GM21360 (cell line): ENCODE results near the gene LGR6.
"Not testable (repeated sequence)": the region's sequence is repeated elsewhere in the genome, so short reads cannot be mapped to it uniquely, and the experiment has no call there.

Source experiments
- ATAC-seq: cut with Tn5 transposase; IDR thresholded peaks from one replicate; pipeline ENCODE4 v1.9.1; 2021; ENCODE audit warnings: mild to moderate bottlenecking, moderate library complexity; ENCODE audit not compliant: unreplicated experiment

LGR6 gene

GRCh38 chr1:202176949-202177927 is 16.4 kb upstream of the LGR6 start:
- no peak for ATAC-seq

DNA sequence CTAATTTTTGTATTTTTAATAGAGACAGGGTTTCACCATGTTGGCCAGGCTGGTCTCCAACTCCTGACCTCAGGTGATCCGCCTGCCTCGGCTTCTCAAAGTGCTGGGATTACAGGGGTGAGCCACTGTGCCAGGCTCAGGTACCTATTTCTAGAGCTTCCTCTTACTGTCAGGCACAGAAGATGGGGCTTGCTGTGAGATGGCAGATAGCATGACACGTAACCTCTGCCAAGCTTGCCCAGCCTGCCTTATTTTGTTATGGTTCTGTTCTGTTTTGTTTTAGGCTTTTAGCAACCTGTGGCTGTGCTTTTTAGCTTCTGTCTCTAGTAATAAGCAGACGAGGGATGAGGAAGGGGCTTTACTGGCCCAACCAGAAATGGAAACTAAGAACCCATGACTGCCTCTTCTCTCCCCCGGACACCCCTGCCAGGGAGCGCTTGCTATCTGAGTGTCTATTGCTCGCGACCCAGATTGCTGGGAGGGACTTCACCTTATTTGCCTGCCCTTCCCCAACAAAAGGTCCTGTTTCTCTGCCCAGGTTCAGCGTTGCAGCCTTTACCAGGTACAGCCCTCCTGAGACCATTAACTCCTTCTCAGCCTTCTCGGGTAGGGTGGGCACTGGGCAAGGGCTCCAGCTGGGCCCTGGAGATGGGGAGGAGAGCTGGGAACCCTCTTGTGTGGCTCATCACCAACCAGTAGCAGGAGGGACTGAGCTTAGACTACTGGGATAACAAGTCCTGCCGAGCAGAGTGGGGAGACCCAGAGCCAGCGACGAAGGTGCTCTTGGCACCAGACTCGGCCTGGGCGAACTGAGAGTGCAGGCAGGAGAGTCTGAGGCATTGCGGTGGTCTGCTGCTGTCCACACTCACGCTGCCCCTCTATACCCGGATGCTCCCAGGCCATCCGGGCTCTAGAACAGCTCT is 13.5 kb upstream of the LGR6 start:
- ATAC-seq = no peak

- ATAC-seq = not testable (repeated sequence)
These were observed 12.9 kb upstream of the LGR6 start for GRCh38 chr1:202180751-202181139.

GRCh38 chr1:202181586-202181985 is 12.0 kb upstream of the LGR6 start:
- no peak for ATAC-seq

DNA sequence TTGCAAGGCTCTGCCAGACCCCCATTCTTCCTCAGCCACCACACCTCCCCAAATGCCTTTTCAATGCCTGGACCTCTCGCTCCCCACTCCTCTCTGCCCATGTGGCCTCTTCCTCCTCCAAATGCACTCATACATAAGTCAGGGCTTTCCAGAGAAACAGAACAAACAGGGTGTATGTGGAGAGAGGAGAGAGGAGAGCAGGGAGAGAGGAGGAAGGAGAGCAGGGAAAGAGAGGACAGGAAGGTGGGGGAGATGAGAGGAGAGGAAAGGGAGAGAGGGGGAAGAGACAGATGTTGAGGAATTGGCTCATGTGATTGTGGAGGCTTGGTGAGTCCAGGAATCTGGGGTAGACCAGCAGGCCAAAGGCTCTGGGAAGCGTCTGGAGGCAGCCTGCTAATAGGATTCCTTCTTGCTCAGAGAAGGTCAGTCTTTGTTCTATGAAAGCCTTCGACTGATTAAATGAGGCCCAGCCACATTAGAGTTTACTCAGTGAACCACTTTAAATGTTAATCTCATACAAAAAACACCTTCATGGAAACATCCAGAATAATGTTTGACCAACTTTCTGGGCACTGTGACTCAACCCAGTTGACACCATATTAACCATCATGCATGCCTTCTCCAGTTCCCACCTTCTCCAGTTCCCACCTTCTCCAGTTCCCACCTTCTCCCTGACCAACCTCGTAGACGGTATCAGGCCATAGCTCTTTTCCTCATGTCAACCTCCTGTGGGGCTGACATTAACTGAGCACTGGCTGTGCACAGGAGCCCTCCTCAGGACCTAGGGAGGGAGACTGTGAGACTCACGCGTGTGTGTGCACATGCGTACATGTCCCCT is 11.3 kb upstream of the LGR6 start:
- no peak for ATAC-seq

GRCh38 chr1:202184750-202185460 is 8.7 kb upstream of the LGR6 start:
- no peak for ATAC-seq

GRCh38 chr1:202186327-202186726 is 7.3 kb upstream of the LGR6 start:
- ATAC-seq = no peak

- ATAC-seq = no peak
These were observed 6.4 kb upstream of the LGR6 start for GRCh38 chr1:202187041-202187671.

DNA sequence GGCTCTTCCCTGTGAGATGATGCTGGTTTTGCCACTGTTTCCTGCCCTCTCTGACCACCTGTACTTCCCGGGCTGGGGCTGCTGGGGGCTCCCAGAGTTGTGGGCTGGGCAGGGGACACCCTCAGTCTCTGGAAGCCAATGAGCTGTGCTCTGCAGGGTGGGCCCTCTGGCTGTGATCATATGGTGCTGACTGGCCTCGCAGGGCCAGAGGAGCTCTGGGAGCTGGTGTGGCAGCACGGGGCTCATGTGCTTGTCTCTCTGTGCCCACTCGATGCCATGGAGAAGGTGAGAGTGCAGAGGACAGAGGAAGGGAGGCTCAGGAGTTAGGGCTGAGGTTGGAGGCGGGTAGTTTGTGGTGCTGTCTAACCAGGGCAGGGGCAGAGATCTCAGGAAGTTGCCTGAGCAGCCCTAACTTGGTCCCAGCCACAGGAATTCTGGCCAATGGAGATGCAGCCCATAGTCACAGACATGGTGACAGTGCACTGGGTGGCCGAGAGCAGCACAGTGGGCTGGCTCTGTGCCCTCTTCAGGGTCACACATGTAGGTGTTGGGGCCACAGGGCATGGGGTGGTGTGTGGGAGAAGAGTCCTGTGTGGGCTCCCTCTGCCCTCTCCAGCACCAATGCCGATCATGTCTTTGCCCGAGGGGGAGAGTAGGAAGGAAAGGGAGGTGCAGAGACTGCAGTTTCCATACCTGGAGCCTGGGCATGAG is 5.7 kb upstream of the LGR6 start:
- no peak for ATAC-seq

GRCh38 chr1:202189001-202189790 is 4.4 kb upstream of the LGR6 start:
- ATAC-seq = no peak

DNA sequence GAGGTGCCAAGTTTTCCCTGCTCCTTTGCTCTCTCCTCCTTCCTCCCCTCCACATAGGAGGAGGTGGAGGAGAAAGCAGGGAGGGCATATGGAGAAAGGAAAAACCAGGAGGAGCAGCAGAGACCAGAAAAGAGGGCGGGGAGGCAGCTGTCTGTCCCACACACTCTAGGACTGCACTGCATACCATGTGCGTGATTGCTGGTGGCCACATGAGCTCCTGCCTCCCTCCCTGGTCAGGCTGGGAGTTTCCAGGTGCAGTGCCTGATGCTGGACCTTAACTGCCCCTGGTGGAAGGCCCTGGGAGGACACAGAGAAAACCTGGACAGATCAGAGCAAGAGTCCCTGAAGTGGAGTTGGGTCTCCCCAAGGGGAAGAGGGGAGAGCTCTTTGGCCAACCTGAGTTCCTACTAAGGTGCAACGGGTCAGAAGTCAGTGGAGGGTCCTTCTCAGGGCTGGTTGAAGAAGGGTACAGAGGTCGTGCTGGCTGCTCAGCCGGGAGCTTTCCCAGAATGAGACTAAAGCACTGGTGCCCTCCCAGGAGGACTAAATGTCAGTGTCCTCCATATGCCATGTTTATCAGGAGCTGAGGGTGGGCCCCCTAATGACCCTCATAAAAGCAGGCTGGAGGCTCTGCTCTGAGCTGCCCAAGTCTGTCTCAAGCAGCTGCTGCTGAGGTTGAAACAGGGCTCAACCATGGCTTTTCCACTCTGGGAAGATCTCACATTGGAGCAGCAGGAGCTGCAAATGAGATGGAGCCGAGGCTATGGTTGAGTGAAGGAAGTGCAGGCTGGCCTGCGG is 3.5 kb upstream of the LGR6 start:
- no peak for ATAC-seq

DNA sequence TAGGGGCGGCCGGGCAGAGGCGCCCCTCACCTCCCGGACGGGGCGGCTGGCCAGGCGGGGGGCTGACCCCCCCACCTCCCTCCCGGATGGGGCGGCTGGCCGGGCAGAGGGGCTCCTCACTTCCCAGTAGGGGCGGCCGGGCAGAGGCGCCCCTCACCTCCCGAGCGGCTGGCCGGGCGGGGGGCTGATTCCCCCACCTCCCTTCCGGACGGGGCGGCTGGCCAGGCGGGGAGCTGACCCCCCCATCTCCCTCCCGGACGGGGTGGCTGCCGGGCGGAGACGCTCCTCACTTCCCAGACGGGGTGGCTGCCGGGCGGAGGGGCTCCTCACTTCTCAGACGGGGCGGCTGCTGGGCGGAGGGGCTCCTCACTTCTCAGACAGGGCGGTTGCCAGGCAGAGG is 2.2 kb upstream of the LGR6 start:
- not testable (repeated sequence) for ATAC-seq

- ATAC-seq = no peak
These were observed 607 bp upstream of the LGR6 start for GRCh38 chr1:202192770-202193613.

GRCh38 chr1:202194328-202194648 is 689 bp downstream of the LGR6 start:
- no peak for ATAC-seq

DNA sequence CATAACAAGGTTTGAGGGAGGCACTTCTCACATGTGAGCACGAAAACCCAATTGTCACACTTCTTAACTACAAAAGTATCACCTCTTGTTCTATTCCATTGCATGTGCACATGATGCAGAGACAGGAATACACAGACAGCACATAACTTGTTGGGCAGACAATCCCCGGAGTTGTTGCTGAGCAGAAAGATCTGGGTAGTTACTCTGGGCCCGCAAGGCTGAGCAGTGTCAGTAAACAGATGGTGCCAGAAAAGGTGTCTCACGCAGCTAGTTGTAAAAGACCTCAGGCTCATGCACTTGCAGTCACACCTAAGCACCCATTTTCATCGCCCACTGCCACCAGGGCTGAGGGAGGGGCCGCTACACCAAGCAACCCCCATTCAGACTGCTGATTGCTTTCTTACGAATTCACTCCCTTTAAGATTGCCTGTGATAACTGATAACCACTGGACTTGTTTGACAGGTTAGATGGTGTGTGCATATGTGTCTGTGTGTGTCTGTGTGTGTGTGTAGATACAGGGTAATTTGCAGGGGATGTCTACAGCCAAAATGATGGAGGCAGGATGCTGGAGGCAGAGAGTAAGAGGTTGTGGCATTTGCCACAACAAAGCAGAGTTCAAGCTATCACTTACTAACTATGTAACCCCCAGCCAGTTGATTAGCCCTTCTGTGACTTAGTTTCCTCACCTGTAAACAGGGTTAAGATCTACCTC is 4.2 kb downstream of the LGR6 start:
- no peak for ATAC-seq

DNA sequence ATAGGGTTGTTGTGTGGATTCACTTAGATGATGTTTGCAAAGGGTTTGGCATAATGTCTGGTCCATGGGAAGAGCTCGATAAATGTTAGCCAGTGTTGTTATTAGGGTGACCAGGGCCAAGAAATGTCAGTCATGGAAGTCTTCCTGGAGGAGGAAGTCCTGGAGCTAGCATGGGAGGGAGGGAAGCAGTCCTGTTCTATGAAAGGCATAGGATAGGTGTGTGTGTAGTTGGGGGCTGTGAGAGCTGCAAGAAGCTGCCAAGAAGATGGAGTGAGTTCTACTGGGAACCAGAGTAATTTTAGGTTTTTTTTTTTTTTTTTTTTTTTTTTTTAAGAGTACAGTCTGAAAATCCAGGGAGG is 4.7 kb downstream of the LGR6 start:
- ATAC-seq = no peak
